Measurements from ENCODE around the gene DHCR7. TPM values are rescaled to one million over a fixed set of nuclear protein-coding genes. Genes with fewer than 3 reads are reported as not detected.

DHCR7 gene
- total RNA-seq, 2 donors from 2014 or later = 87.7 to 130 TPM

- no peak for DNase-seq
- Mint-ChIP-seq H3K36me3 (ENCODE audit: low read depth) (no peaks in the 10 kb centered on the region), H3K4me3 (no peak overlapping the region), H3K27ac (no peak overlapping the region), H3K9me3 (no peaks in the 10 kb centered on the region), H3K27me3 (ENCODE audit: insufficient read depth) (peaks cover 2% of the 10 kb centered on the region), H3K4me1 (peaks cover 3% of the 10 kb centered on the region)
- TF ChIP-seq, protein P1, sequence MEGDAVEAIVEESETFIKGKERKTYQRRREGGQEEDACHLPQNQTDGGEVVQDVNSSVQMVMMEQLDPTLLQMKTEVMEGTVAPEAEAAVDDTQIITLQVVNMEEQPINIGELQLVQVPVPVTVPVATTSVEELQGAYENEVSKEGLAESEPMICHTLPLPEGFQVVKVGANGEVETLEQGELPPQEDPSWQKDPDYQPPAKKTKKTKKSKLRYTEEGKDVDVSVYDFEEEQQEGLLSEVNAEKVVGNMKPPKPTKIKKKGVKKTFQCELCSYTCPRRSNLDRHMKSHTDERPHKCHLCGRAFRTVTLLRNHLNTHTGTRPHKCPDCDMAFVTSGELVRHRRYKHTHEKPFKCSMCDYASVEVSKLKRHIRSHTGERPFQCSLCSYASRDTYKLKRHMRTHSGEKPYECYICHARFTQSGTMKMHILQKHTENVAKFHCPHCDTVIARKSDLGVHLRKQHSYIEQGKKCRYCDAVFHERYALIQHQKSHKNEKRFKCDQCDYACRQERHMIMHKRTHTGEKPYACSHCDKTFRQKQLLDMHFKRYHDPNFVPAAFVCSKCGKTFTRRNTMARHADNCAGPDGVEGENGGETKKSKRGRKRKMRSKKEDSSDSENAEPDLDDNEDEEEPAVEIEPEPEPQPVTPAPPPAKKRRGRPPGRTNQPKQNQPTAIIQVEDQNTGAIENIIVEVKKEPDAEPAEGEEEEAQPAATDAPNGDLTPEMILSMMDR (conservative IDR thresholded peaks at IDR 0.05) = no peak
- 98 to 100% methylated on average over 2 to 9 of the region's 12 CpGs for WGBS, 2 experiments (ENCODE audit: insufficient coverage in 1 of 2, insufficient read length in 1 of 2)
- H3K27ac ChIP-seq (ENCODE audit: low read depth, low read length) = no peak overlapping the region
- H3K9ac ChIP-seq (ENCODE audit: extremely low read depth, low read length, poor library complexity, severe bottlenecking) = no peak overlapping the region
- H3K4me3 ChIP-seq (ENCODE audit: low read length) = no peak overlapping the region
- H3K4me1 ChIP-seq (ENCODE audit: control insufficient read depth, insufficient read depth, low read length) = no peaks in the 10 kb centered on the region
- no peaks in the 10 kb centered on the region for H3K36me3 ChIP-seq (ENCODE audit: control insufficient read depth, insufficient read depth, low read length)
- H3K9me3 ChIP-seq (ENCODE audit: control insufficient read depth, low read length) = no peaks in the 10 kb centered on the region
- H3K27me3 ChIP-seq (ENCODE audit: control insufficient read depth, insufficient read depth, low read length, poor library complexity, severe bottlenecking) = no peaks in the 10 kb centered on the region
These were observed 26.7 kb downstream of the DHCR7 start for GRCh38 chr11:71421392-71421950.

DNA sequence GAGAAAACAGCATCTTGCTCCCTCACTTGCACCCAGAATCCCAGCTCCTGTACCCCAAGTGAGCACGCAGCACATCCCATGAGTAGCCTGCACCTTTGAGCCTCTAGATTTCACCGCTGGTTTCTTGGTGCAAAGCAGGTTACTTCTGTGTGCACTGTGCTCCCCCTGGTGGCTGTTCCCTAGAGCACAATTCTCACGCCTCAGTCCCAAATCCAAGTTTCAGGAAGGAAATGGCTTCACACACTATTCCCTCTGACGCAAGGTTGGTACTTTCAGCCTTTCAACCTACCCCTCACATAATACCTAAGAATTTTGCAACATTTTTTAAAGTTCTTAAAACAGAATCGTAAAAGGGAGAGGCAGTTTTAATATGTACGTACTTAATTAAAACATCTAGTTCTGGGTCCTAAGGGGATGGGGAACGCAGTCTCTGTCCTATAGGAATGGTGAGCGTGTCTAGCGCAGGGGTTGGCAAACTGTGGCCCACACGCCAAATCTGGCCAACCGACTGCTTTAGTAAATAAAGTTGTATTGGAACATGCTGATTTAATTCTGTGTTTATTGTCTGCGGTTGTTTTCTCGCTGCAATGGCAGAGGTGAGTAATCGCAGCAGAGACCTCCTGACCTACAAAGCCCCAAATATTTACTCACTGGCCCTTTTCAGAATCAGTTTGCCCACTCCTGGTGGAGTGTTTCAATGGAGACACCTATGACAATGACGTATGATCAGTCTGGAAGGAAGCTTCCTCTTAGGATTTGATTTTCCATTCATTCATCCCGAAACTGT, 27.5 kb downstream of the DHCR7 start:
- Histone ChIP-seq H3K36me3 (ENCODE audit: control insufficient read depth, insufficient read depth, low read length) (no peaks in the 10 kb centered on the region), H3K9ac (ENCODE audit: extremely low read depth, low read length, poor library complexity, severe bottlenecking) (no peak overlapping the region), H3K4me3 (ENCODE audit: low read length) (no peak overlapping the region), H3K9me3 (ENCODE audit: control insufficient read depth, low read length) (no peaks in the 10 kb centered on the region), H3K27me3 (ENCODE audit: control insufficient read depth, insufficient read depth, low read length, poor library complexity, severe bottlenecking) (no peaks in the 10 kb centered on the region), H3K27ac (ENCODE audit: low read depth, low read length) (no peak overlapping the region), H3K4me1 (ENCODE audit: control insufficient read depth, insufficient read depth, low read length) (no peaks in the 10 kb centered on the region)
- H3K9me3 Mint-ChIP-seq = no peaks in the 10 kb centered on the region
- DNase-seq = peak; percentile 89
- H3K27me3 Mint-ChIP-seq (ENCODE audit: insufficient read depth) = peaks cover 6% of the 10 kb centered on the region
- peaks cover 3% of the 10 kb centered on the region for H3K4me1 Mint-ChIP-seq
- H3K27ac Mint-ChIP-seq = no peak overlapping the region
- TF ChIP-seq, protein P1 (conservative IDR thresholded peaks at IDR 0.05) = peak; percentile 89
- WGBS, 2 experiments (ENCODE audit: insufficient coverage in 1 of 2, insufficient read length in 1 of 2) = 82 to 91% methylated on average over 14 to 15 of the region's 16 CpGs
- H3K4me3 Mint-ChIP-seq = no peak overlapping the region
- no peaks in the 10 kb centered on the region for H3K36me3 Mint-ChIP-seq (ENCODE audit: low read depth)

GRCh38 chr11:71418643-71419042, 29.6 kb downstream of the DHCR7 start:
- peaks cover 3% of the 10 kb centered on the region for H3K4me1 Mint-ChIP-seq
- Histone ChIP-seq H3K4me1 (ENCODE audit: control insufficient read depth, insufficient read depth, low read length) (no peaks in the 10 kb centered on the region), H3K9ac (ENCODE audit: extremely low read depth, low read length, poor library complexity, severe bottlenecking) (no peak overlapping the region), H3K4me3 (ENCODE audit: low read length) (no peak overlapping the region), H3K27me3 (ENCODE audit: control insufficient read depth, insufficient read depth, low read length, poor library complexity, severe bottlenecking) (no peaks in the 10 kb centered on the region), H3K27ac (ENCODE audit: low read depth, low read length) (no peak overlapping the region), H3K9me3 (ENCODE audit: control insufficient read depth, low read length) (no peaks in the 10 kb centered on the region), H3K36me3 (ENCODE audit: control insufficient read depth, insufficient read depth, low read length) (no peaks in the 10 kb centered on the region)
- no peaks in the 10 kb centered on the region for H3K36me3 Mint-ChIP-seq (ENCODE audit: low read depth)
- H3K9me3 Mint-ChIP-seq = no peaks in the 10 kb centered on the region
- peaks cover 16% of the 10 kb centered on the region for H3K27me3 Mint-ChIP-seq (ENCODE audit: insufficient read depth)
- no peak for DNase-seq
- TF ChIP-seq, protein P1 (conservative IDR thresholded peaks at IDR 0.05) = no peak
- no peak overlapping the region for H3K27ac Mint-ChIP-seq
- WGBS, 2 experiments (ENCODE audit: insufficient coverage in 1 of 2, insufficient read length in 1 of 2) = 75 to 90% methylated on average over 3 to 8 of the region's 8 CpGs
- H3K4me3 Mint-ChIP-seq = no peak overlapping the region
